Liver (tissue), 9 donors: ENCODE data around the gene AEBP1. TPM values are rescaled to one million over a fixed set of nuclear protein-coding genes. Genes with fewer than 3 reads are reported as not detected.

Experiments
- DNase-seq: peaks from one replicate; pipeline ENCODE4 v3.0.0-alpha.2; 2017; ENCODE audit warnings: low spot score
- H3K27ac ChIP-seq, 2 donors: one replicate each; pipeline ENCODE4 v1.7.0; 2013; ENCODE audit warnings: inconsistent platforms in 2 of 2, low read length in 2 of 2, control low read depth in 1 of 2, low read depth in 1 of 2, mild to moderate bottlenecking in 1 of 2
- H3K27me3 ChIP-seq, 4 donors: one replicate each; pipeline versions ENCODE4 v1.6.1 to v1.7.0; 2013; ENCODE audit warnings: low read length in 3 of 4, inconsistent platforms in 1 of 4, mild to moderate bottlenecking in 1 of 4, moderate library complexity in 1 of 4; ENCODE audit not compliant: control insufficient read depth in 4 of 4, insufficient read depth in 4 of 4
- H3K36me3 ChIP-seq, 4 donors: one replicate each; pipeline versions ENCODE4 v1.6.1 to v1.7.0; 2013; ENCODE audit warnings: low read length in 3 of 4, mild to moderate bottlenecking in 3 of 4, low read depth in 1 of 4, moderate library complexity in 1 of 4; ENCODE audit not compliant: control insufficient read depth in 4 of 4, insufficient read depth in 3 of 4
- H3K4me1 ChIP-seq, 4 donors: one replicate each; pipeline versions ENCODE4 v1.6.1 to v1.7.0; 2013; ENCODE audit warnings: low read length in 3 of 4, mild to moderate bottlenecking in 3 of 4, moderate library complexity in 1 of 4; ENCODE audit not compliant: control insufficient read depth in 4 of 4, insufficient read depth in 4 of 4
- H3K4me3 ChIP-seq, 3 donors: one replicate each; pipeline versions ENCODE4 v1.6.1 to v1.7.0; 2013; ENCODE audit warnings: low read length in 3 of 3, control low read depth in 1 of 3, low read depth in 1 of 3, mild to moderate bottlenecking in 1 of 3
- H3K9ac ChIP-seq, 2 donors: one replicate each; pipeline ENCODE4 v1.7.0; 2013; ENCODE audit warnings: low read length in 2 of 2, mild to moderate bottlenecking in 2 of 2, moderate library complexity in 2 of 2, control low read depth in 1 of 2, low read depth in 1 of 2
- H3K9me3 ChIP-seq, 4 donors: one replicate each; pipeline versions ENCODE4 v1.6.1 to v1.7.0; 2013; ENCODE audit warnings: low read length in 3 of 4; ENCODE audit not compliant: control insufficient read depth in 4 of 4
- EGR1 ChIP-seq, 2 donors: IDR thresholded peaks; 2 replicates each; pipeline ENCODE4 v1.6.1; 2016 to 2018; ENCODE audit warnings: antibody characterized with exemption in 2 of 2, low read depth in 2 of 2
- FOXA1 ChIP-seq: IDR thresholded peaks from 2 replicates; pipeline ENCODE4 v1.6.1; 2016; ENCODE audit warnings: antibody characterized with exemption
- FOXA2 ChIP-seq: IDR thresholded peaks from 2 replicates; pipeline ENCODE4 v1.6.1; 2016; ENCODE audit warnings: antibody characterized with exemption
- GABPA ChIP-seq, 2 donors: IDR thresholded peaks in 1 of 2; conservative IDR thresholded peaks in 1 of 2; 2 replicates each; pipeline ENCODE4 v1.6.1; 2016; ENCODE audit warnings: antibody characterized with exemption in 2 of 2, mild to moderate bottlenecking in 1 of 2, moderate library complexity in 1 of 2
- HNF4G ChIP-seq: IDR thresholded peaks from 2 replicates; pipeline ENCODE4 v1.6.1; 2016; ENCODE audit warnings: antibody characterized with exemption
- JUND ChIP-seq, 2 donors: IDR thresholded peaks; 2 replicates each; pipeline ENCODE4 v1.6.1; 2016; ENCODE audit warnings: antibody characterized with exemption in 2 of 2
- NR2F2 ChIP-seq: IDR thresholded peaks from 2 replicates; pipeline ENCODE4 v1.6.1; 2016; ENCODE audit warnings: antibody characterized with exemption
- RAD21 ChIP-seq, 2 donors: IDR thresholded peaks; 2 replicates each; pipeline ENCODE4 v1.6.1; 2016; ENCODE audit warnings: antibody characterized with exemption in 2 of 2, mild to moderate bottlenecking in 2 of 2
- RXRA ChIP-seq, 2 donors: IDR thresholded peaks; 2 replicates each; pipeline ENCODE4 v1.6.1; 2017 to 2018; ENCODE audit warnings: antibody characterized with exemption in 2 of 2, mild to moderate bottlenecking in 1 of 2
- SP1 ChIP-seq: IDR thresholded peaks from 2 replicates; pipeline ENCODE4 v1.6.1; 2018; ENCODE audit warnings: antibody characterized with exemption, mild to moderate bottlenecking
- TAF1 ChIP-seq: conservative IDR thresholded peaks from 2 replicates; pipeline ENCODE4 v1.6.1; 2016; ENCODE audit warnings: antibody characterized with exemption, mild to moderate bottlenecking
- YY1 ChIP-seq: IDR thresholded peaks from 2 replicates; pipeline ENCODE4 v1.6.1; 2016; ENCODE audit warnings: antibody characterized with exemption, mild to moderate bottlenecking
- WGBS: extraction: QIAGEN DNeasy Blood & Tissue Kit; methylation state at CpG from one replicate; pipeline ENCODE4 v1.1.7; 2013; 5-methylcytosine and 5-hydroxymethylcytosine counted together
- polyA plus RNA-seq, 2 donors: library from polyadenylated mRNA; stranded (reverse) in 1 of 2; unstranded in 1 of 2; fragments of 200-250 nt in 1 of 2; fragments of >200 nt in 1 of 2; fragmentation: Nextera tagmentation in 1 of 2; extraction: Ambion mirVana in 1 of 2; gene quantifications; one replicate each; pipeline versions ENCODE4 v1.2.1 to v1.2.3, GENCODE V29; 2013 to 2015
- total RNA-seq, 2 donors: library from RNA; depleted of rRNA; stranded (reverse); fragments of >200 nt; gene quantifications; one replicate each; pipeline ENCODE4 v1.2.3, GENCODE V29; 2014
- TF ChIP-seq, protein P1 (sequence below): IDR thresholded peaks from 2 replicates; pipeline ENCODE4 v1.6.1; 2016; ENCODE audit warnings: antibody characterized with exemption, mild to moderate bottlenecking
- TF ChIP-seq, protein P2 (sequence below): IDR thresholded peaks from 2 replicates; pipeline ENCODE4 v1.6.1; 2016; ENCODE audit warnings: antibody characterized with exemption
- TF ChIP-seq, protein P3 (sequence below): IDR thresholded peaks from 2 replicates; pipeline ENCODE4 v1.6.1; 2016; ENCODE audit warnings: antibody characterized with exemption
- TF ChIP-seq, protein P4 (sequence below): fragments of 150-350 bp; IDR thresholded peaks from 2 replicates; pipeline ENCODE4 v1.5.1; 2017; ENCODE audit warnings: improper control_type of control experiment, low read depth, low read length; ENCODE audit not compliant: missing input control
- donor health status: healthy.
- donor health status: healthy.
- donor health status: healthy.
- donor health status: healthy.
- donor health status: healthy.

Gene AEBP1
- total and polyA plus RNA-seq, 4 donors: 3.4 to 13.3 (median 7.7) TPM

DNA sequence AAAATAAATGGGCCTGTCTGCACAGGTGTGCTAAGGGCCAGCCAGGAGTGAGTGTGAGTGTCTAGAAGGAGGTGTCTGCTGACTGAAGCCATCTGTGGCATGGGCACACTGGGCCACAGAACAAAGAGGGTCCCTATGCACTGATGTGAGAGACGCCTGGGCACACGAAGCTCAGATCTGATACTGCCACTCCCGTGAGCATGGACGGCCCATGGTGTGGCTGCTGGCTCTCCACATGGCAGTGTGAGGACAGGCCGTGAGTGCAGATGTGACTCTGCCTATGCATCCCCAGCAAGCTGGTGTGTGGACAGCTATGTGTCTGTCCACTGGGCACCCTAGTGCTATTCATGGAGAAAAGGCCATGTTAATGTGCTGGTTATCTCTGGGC is 49.8 kb downstream of the AEBP1 start:
- no peak for TF ChIP-seq RAD21 (IDR thresholded peaks at IDR 0.05)
- no peak for TF ChIP-seq FOXA1
- TF ChIP-seq, protein P1, sequence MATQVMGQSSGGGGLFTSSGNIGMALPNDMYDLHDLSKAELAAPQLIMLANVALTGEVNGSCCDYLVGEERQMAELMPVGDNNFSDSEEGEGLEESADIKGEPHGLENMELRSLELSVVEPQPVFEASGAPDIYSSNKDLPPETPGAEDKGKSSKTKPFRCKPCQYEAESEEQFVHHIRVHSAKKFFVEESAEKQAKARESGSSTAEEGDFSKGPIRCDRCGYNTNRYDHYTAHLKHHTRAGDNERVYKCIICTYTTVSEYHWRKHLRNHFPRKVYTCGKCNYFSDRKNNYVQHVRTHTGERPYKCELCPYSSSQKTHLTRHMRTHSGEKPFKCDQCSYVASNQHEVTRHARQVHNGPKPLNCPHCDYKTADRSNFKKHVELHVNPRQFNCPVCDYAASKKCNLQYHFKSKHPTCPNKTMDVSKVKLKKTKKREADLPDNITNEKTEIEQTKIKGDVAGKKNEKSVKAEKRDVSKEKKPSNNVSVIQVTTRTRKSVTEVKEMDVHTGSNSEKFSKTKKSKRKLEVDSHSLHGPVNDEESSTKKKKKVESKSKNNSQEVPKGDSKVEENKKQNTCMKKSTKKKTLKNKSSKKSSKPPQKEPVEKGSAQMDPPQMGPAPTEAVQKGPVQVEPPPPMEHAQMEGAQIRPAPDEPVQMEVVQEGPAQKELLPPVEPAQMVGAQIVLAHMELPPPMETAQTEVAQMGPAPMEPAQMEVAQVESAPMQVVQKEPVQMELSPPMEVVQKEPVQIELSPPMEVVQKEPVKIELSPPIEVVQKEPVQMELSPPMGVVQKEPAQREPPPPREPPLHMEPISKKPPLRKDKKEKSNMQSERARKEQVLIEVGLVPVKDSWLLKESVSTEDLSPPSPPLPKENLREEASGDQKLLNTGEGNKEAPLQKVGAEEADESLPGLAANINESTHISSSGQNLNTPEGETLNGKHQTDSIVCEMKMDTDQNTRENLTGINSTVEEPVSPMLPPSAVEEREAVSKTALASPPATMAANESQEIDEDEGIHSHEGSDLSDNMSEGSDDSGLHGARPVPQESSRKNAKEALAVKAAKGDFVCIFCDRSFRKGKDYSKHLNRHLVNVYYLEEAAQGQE: no peak
- TF ChIP-seq FOXA2: no peak
- no peak for TF ChIP-seq GABPA (IDR thresholded peaks at IDR 0.05 in 1 of 2, conservative IDR thresholded peaks at IDR 0.05 in 1 of 2)
- TF ChIP-seq RXRA (IDR thresholded peaks at IDR 0.05): no peak
- TF ChIP-seq SP1: no peak
- no peak for TF ChIP-seq EGR1 (IDR thresholded peaks at IDR 0.05; ENCODE audit: low read depth in 2 of 2)
- TF ChIP-seq NR2F2: no peak
- TF ChIP-seq HNF4G: no peak
- no peak for TF ChIP-seq JUND (IDR thresholded peaks at IDR 0.05)
- TF ChIP-seq, protein P2, sequence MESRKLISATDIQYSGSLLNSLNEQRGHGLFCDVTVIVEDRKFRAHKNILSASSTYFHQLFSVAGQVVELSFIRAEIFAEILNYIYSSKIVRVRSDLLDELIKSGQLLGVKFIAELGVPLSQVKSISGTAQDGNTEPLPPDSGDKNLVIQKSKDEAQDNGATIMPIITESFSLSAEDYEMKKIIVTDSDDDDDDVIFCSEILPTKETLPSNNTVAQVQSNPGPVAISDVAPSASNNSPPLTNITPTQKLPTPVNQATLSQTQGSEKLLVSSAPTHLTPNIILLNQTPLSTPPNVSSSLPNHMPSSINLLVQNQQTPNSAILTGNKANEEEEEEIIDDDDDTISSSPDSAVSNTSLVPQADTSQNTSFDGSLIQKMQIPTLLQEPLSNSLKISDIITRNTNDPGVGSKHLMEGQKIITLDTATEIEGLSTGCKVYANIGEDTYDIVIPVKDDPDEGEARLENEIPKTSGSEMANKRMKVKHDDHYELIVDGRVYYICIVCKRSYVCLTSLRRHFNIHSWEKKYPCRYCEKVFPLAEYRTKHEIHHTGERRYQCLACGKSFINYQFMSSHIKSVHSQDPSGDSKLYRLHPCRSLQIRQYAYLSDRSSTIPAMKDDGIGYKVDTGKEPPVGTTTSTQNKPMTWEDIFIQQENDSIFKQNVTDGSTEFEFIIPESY: no peak
- no peaks in the 10 kb centered on the region for H3K27me3 ChIP-seq
- H3K9ac ChIP-seq: no peak overlapping the region
- peaks cover 0 to 24% (median 4%) of the 10 kb centered on the region in 4 donors for H3K36me3 ChIP-seq
- DNase-seq: no peak
- 92% methylated on average over 5 of the region's 5 CpGs for WGBS
- peaks cover 8 to 45% (median 38%) of the 10 kb centered on the region in 4 donors for H3K4me1 ChIP-seq
- no peak overlapping the region for H3K27ac ChIP-seq
- no peaks in the 10 kb centered on the region for H3K9me3 ChIP-seq
- H3K4me3 ChIP-seq: no peak overlapping the region

DNA sequence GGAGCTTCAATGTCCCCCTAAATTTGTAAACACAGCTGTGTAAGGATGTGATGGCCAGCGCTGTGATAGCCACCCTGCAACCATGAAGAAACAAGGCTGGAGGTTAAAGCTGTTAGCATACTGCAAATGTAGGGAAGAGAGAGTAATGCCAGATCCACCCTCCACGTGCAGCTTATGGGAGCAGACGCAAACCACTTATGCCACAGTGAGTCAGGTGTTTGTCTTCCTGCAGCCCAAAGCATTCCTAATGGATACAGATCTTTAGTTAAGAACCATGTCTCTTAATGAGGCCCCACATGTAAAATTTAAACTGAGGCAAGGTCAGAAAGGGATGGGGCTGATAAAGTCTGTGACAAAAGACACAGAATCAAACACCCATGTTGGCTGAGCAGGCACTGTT is 50.6 kb downstream of the AEBP1 start:
- H3K4me1 ChIP-seq: peaks cover 13 to 53% (median 46%) of the 10 kb centered on the region in 4 donors
- no peak overlapping the region for H3K27ac ChIP-seq
- H3K9me3 ChIP-seq: no peaks in the 10 kb centered on the region
- H3K4me3 ChIP-seq: no peak overlapping the region
- H3K27me3 ChIP-seq: no peaks in the 10 kb centered on the region
- TF ChIP-seq FOXA2: no peak
- no peak for TF ChIP-seq TAF1
- no peak for TF ChIP-seq RAD21 (IDR thresholded peaks at IDR 0.05)
- TF ChIP-seq, protein P3, sequence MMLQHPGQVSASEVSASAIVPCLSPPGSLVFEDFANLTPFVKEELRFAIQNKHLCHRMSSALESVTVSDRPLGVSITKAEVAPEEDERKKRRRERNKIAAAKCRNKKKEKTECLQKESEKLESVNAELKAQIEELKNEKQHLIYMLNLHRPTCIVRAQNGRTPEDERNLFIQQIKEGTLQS: no peak
- no peak for TF ChIP-seq HNF4G
- no peak for TF ChIP-seq YY1
- no peak for TF ChIP-seq EGR1 (IDR thresholded peaks at IDR 0.05; ENCODE audit: low read depth in 2 of 2)
- TF ChIP-seq, protein P4, sequence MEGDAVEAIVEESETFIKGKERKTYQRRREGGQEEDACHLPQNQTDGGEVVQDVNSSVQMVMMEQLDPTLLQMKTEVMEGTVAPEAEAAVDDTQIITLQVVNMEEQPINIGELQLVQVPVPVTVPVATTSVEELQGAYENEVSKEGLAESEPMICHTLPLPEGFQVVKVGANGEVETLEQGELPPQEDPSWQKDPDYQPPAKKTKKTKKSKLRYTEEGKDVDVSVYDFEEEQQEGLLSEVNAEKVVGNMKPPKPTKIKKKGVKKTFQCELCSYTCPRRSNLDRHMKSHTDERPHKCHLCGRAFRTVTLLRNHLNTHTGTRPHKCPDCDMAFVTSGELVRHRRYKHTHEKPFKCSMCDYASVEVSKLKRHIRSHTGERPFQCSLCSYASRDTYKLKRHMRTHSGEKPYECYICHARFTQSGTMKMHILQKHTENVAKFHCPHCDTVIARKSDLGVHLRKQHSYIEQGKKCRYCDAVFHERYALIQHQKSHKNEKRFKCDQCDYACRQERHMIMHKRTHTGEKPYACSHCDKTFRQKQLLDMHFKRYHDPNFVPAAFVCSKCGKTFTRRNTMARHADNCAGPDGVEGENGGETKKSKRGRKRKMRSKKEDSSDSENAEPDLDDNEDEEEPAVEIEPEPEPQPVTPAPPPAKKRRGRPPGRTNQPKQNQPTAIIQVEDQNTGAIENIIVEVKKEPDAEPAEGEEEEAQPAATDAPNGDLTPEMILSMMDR: no peak
- no peak for TF ChIP-seq FOXA1
- no peak for TF ChIP-seq GABPA (IDR thresholded peaks at IDR 0.05 in 1 of 2, conservative IDR thresholded peaks at IDR 0.05 in 1 of 2)
- H3K36me3 ChIP-seq: peaks cover 0 to 21% (median 4%) of the 10 kb centered on the region in 4 donors
- no peak for DNase-seq
- WGBS: 89% methylated on average over 3 of the region's 3 CpGs
- no peak overlapping the region for H3K9ac ChIP-seq
